Colon (tissue), 2 donors: ENCODE results near the gene GGA1.

Experiments used
- FAIRE-seq: peaks from 2 replicates; lab custom pipeline; 2012; peaks lifted over from hg19 to GRCh38; lab: Jason Lieb, UNC
- donor health status: control.
- donor health status: control.

Gene GGA1

DNA sequence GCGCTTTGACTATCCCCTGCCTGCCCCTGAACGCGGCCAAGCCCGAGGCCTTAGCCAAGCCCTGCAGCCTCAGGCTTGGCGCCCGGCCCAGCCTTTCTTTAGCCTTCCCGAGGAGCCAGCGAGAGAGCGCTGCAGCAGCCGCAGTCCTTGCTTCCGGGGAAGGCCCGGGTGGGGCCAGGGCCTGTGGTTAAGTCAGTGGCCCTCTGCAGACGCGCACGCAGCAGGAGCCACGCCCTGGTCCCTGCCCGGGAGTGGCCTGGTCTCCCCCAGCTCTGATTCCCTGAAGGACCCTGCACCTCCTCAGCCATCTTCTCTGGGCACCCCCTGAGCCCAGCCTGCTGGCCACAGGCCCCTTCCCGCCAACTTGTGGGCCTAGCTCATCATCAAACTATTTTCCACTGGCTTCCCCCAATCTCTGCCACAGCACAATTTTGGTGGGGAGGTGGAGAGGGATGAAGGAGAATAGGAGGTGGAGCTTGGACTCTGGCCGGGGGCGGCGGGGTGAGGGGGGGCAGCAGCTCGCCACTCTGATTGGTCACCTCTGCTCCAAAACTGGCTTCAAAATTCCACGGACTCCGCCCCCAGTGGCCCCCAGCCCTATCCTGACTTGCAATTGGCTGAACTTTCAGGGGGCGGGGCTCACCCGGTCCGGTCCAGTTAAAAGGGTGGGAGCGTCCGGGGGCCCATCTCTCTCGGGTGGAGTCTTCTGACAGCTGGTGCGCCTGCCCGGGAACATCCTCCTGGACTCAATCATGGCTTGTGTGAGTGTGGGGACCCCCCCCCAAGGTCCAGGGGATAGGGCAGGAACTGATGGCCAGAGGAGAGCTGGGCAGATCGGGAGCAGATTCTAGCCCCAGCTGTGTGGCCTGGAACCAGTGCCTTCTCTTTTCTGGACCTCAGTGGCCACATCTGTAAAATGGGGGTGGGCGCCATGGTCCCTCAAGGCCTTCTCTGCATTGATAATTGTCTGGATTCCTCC, 66.6 kb downstream of the GGA1 start, which contains the start of gene LGALS1:
LGALS1 (plus strand) TSS at position 686 of the 979 bp plus-strand sequence; CDS start at position 753, 67 bp downstream.
- FAIRE-seq: no peak

DNA sequence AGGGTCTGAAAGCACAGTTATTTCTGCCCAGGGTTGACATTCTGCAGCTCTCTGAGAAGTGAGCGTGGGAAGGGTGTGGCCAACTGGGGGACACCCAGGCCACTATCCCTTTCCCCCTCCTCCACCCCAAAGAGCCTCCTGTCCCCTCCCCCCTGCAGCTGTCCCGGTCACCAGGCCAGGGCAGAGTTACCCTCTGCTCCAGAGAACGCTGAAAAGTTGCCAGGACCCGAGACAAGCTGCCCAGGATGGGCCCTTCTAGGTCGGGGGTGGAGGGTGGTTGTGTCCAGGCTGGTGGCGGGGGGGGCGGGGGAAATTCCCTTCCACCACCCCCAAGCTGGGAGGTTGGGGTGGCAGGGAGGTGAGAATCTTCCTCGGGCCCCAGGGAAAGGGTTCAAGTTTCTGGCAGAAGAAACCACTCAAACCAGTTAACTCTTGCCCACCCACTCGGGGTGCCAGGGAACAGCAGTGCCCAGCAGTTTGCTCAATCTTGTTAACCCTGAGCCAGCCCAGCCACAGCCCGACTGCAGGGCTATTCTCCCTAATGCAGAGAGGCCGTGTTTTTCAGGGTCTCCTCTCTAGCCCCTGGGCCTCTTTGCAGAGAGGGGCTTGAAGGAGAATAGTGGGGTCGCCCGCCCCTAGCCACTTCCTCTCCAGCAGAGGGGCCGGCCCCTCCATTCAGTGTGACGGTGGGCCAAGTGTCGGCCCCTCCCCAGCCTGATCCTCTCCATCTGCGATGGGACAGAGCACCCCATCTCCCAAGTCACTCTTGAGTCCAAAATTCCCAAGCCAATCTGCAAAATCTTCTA, 67.5 kb downstream of the GGA1 start:
- no peak for FAIRE-seq

DNA sequence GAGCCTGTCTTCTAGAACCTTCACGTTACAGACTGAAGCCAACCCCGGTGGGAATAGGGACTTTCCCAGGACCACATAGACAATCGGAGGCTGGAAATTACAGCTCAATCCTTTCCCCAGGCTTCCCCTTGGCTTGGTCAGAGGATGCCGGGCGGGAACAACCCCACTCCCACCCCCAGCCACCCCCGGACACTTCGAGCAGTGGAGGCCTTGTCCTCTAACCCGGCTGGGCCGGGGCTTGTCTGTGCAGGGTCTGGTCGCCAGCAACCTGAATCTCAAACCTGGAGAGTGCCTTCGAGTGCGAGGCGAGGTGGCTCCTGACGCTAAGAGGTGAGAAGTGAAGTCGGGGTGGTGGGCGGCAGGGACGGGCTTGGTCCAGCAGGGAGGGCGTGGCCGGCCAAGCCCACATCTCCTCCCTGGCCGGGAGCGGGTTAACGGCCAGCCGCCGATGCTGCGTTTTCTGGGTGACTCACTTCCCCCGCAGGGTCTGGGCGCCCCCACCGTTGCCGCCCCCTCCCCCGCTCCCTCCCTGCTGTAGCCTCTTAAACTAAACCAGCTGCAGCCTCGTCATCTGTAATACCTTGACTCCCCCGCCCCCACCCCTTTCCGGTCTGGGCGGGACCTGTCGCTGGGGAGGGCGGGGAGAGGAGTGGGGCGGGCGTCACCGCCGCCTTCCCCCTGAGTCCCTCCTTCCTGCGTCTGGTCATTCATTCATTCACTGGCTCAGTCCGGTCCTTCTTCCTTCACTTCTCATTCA, 68.3 kb downstream of the GGA1 start:
- no peak for FAIRE-seq

DNA sequence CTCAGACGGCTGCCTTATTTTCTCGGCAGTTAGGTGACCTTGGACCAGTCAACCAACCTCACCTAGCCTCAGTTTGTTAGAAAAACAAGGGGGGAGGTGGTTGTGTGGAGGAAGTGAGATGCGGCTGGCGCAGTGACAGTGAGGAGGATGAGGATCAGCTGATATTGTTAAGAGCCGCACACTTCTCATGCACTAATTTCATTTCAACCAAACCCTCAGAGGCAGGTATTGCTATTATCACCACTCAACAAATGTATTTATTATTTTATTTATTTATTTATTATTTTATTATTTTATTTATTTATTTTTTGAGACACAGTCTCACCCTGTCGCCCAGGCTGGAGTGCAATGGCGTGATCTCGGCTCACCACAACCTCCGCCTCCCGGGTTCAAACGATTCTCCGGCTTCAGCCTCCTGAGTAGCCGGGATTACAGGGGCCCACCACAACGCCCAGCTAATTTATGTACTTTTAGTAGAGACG, 68.9 kb downstream of the GGA1 start:
- no peak for FAIRE-seq

DNA sequence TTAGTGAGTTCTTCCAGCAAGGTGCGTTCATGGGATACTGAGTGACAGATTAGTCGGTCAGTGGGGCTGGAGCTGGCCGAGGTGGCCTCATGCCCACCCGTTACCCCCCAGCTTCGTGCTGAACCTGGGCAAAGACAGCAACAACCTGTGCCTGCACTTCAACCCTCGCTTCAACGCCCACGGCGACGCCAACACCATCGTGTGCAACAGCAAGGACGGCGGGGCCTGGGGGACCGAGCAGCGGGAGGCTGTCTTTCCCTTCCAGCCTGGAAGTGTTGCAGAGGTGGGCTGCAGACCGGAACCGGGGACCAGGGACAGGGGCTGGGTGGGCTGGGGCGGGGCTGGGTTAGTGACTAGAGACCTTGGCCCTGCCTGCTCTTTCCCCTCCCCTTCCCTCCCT, 69.7 kb downstream of the GGA1 start:
- no peak for FAIRE-seq

DNA sequence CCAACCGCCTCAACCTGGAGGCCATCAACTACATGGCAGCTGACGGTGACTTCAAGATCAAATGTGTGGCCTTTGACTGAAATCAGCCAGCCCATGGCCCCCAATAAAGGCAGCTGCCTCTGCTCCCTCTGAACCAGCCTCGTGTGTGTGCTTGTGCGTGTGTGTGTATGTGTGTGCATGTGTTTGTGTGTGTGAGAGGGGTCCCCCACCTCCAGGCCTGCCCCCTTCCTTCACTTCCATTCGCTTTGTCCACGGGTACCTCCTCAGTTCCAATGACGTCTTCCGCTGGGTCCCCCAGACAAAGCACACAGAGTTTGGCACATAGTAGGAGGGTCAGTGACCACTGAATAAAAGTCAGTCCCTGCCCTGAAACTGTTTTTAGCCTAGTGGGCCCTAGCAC, 71.0 kb downstream of the GGA1 start:
- FAIRE-seq: no peak

DNA sequence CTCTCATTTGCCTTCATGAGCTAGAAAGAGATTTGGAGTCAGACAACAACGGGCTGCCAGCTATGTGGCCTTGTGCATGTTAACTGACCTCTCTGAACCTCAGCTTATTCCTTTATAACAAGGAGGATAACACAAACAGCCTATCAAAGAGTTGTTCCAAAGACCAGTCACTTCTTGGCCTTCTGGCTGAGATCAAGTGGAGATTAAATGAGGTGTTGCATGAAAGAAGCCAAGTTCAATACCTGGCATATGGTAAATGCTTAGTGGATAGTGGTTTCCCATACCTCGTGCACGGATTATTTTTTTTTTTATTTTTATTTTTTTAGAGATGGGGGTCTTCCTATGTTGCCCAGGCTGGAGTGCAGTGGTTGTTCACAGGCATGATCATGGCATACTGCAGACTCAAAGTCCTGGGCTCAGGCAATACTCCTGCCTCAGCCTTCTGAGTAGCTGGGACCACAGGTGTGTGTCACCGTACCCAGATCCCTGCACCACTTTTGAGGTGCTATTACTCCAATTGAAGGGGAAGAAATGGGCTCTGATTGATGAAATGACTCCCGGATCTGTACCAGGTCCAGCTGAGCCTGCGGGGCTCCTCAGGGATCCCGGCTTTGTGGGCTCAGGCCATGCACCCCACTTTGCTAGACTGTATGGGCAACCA, 71.7 kb downstream of the GGA1 start:
- no peak for FAIRE-seq

DNA sequence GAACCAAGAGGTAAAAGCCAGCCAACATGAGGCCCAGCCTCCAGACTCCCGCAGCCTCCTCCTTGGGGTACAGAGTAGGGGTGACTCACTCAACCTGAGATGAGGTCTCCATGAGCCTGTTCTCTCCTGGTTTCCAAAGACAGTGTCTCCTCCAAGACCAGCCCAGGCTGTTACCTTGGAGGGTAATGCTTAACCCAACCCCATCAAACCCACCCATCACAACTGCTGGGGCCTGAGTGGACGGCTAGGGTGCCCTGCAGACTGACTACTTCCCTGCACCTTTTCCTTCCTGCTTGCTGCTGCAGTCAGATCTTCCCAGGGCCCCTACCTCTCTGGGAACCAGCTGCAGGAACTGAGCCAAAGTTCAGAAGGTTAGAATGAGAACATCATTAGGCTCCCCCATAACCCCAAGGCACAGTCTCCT, 72.4 kb downstream of the GGA1 start:
- FAIRE-seq: no peak

DNA sequence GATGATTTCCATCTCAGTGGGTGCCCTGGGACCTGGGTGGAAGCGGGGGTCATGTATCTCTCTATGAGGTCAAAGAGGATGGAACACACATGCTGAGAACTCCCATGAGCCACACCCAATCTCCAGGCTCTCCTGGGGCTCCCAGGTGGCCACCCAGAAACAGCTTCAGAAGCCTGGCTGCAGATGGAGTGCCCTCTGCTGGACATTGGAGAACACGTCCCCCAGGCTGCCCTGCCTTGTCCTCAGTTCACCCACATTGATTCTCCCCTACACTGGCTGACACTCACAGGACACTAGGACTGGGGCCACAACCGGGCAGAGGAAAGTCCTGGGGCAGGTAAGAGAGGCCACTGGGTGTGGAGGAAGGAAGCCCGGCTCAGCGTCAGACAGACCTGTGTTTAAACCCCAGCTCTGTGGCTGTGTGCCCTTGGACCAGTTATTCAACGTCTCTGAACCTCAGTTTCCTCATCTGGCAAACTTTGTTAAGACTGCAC, 73.0 kb downstream of the GGA1 start:
- FAIRE-seq: no peak
